Measurements from ENCODE around the gene RGL2.
"Not testable (repeated sequence)": the region's sequence is repeated elsewhere in the genome, so short reads cannot be mapped to it uniquely, and the experiment has no call there.

The RGL2 gene, protein sequence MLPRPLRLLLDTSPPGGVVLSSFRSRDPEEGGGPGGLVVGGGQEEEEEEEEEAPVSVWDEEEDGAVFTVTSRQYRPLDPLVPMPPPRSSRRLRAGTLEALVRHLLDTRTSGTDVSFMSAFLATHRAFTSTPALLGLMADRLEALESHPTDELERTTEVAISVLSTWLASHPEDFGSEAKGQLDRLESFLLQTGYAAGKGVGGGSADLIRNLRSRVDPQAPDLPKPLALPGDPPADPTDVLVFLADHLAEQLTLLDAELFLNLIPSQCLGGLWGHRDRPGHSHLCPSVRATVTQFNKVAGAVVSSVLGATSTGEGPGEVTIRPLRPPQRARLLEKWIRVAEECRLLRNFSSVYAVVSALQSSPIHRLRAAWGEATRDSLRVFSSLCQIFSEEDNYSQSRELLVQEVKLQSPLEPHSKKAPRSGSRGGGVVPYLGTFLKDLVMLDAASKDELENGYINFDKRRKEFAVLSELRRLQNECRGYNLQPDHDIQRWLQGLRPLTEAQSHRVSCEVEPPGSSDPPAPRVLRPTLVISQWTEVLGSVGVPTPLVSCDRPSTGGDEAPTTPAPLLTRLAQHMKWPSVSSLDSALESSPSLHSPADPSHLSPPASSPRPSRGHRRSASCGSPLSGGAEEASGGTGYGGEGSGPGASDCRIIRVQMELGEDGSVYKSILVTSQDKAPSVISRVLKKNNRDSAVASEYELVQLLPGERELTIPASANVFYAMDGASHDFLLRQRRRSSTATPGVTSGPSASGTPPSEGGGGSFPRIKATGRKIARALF

DNA sequence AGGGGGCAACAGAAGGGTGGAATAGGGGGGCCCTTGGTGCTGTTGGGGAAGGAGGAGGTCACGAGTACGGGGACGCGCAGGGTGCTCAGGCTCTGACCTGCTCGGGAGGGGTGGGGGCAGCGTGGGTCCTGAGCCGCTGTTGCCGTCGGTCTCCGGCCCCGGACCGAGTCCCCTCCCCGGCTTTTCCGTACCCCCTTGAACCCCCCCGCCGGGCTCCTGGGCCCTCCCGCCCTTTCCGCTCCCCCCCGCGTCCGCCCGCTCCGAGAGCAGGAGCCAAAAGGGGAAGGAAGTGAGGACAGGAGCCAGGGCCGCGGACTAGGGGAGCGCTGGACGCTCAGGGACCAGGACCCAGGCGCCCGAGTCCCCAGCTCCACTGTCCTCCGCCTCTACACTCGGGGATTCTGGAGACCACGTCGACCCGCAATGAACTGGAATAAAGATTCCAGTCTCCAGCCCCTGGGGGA, at the start of gene RGL2:
Gene RGL2, minus strand, starts transcription at position 170 of the 464 bp plus-strand sequence. CDS start 332 bp downstream, outside the sequence.
- DNase-seq (ENCODE audit: low read depth in 3 of 3), result peak in 1 of 3 donors; percentile 47

DNA sequence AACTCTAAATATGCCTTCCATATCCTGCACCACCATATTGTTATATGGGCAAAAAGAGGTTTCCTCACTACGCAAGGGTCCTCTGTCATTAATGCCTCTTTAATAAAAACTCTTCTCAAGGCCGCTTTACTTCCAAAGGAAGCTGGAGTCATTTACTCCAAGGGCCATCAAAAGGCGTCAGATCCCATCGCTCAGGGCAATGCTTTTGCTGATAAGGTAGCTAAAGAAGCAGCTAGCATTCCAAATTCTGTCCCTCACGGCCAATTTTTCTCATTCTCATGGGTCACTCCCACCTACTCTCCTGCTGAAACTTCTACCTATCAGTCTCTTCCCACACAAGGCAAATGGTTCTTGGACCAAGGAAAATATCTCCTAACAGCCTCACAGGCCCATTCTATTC, 49.1 kb upstream of the RGL2 start:
- no peak for DNase-seq (ENCODE audit: low read depth in 3 of 3)

DNA sequence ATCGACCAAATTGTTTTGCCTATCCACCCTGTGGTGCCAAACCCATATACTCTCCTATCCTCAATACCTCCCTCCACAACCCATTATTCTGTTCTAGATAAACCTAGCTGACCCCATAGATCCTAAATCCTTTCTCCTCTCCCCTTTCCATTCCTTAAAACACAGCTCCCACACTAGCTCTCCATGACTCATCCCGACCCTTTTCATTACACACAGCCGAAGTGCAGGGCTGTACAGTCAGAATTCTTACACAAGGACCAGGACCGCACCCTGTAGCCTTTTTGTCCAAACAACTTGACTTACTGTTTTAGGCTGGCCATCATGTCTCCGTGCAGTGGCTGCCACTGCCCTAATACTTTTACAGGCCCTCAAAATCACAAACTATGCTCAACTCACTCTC, 48.2 kb upstream of the RGL2 start:
- DNase-seq (ENCODE audit: low read depth in 3 of 3), result not testable (repeated sequence)

DNA sequence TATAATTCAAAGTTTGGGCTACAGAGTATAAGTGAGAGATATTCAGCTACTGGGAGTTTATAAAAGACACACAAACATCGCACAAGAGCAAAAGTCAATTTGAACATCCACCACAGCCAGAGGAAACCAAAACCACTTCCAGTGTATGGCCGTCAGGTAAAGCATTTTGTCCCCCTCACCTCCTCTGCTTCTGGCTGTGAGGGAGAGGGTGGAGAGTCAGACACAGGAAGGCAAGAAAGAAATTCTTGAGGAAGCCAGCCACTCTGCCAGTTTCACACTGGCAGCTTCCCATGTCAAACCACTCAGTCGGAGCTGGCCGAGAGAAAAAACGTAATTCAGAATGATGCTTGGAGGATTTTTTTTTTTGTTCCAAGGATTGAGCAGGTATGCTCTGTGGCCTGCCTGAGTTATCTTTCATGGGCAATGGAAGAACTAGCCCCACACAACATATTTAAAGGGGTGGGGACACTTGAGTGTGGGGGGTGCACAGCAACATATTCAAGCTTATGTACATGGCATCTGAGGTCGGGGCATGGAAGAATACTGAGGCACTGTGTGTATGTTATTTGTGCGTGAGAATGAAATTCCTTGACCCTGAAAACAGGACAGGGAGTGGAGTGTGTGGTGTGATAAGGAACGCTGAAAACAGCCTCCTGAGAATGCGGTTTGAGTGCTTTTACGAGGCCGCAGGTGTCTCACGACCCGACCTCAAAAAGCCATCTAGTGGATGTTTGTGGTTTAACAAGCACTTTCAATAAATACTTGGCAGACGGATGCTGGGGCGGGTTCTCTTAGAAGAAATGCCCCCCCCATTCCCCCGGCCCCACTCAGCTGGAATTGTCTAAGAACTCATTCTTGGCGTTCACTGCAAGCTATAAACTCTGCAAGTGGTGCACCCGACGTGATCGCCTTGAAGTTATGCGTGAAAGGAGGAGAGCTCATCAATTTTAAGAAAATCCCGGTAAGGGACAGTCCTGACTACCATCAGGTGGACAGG, 46.3 kb upstream of the RGL2 start:
- peak; percentile 31 to 41 (median 32) for DNase-seq (ENCODE audit: low read depth in 3 of 3)

DNA sequence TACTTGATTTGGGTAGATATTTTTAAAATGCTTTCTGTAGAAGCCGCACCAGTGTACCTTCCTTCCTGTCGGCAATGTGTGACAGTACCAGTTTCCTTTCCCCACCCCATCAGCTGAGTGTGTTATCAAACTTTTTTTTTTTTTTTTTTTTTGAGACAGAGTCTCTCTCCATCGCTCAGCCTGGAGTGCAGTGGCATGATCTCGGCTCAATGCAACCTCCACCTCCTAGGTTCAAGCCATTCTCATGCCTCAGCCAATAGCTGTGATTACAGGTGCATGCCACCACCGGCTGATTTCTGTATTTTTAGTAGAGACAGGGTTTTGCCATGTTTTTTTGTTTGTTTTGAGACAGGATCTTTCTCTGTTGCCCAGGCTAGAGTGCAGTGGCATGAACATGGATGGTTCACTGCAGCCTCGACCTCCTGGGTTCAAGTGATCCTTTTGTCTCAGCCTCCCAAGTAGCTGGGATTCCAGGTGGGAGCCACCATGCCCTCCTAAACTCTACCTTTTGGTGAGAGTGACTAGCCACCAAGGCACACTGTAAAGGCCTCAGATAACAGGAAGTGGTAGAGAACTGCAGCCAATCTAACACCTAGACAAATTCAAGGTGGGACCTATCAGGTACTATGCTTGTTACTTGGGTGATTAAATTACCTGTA, 45.3 kb upstream of the RGL2 start:
- DNase-seq (ENCODE audit: low read depth in 3 of 3), result peak in 1 of 3 donors; percentile 22

DNA sequence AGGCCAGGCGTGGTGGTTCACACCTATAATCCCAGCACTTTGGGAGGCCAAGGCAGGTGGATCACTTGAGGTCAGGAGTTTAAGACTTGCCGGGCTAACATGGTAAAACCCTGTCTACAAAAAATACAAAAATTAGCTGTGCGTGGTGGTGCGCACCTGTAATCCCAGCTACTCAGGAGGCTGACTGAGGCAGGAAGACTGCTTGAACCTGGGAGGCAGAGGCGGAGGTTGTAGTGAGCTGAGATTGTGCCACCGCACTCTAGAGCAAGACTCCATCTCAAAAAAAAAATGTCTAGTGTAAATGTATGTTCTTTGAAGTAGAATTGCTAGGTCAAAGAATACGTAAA, 44.8 kb upstream of the RGL2 start:
- not testable (repeated sequence) for DNase-seq (ENCODE audit: low read depth in 3 of 3)

DNA sequence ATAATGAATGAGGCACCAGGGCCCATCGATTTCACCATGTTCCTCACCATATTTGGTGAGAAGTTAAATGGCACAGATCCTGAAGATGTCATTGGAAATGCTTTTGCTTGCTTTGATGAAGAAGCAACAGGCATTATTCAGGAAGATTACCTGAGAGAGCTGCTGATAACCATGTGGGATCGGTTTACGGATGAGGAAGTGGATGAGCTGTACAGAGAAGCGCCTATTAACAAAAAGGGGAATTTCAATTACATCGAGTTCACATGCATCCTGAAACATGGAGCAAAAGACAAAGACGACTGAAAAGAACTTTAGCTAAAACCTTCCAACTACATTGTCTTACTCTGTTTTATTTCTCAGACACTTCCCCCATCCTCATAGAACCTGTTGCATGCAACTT, 40.5 kb upstream of the RGL2 start:
- no peak for DNase-seq (ENCODE audit: low read depth in 3 of 3)

DNA sequence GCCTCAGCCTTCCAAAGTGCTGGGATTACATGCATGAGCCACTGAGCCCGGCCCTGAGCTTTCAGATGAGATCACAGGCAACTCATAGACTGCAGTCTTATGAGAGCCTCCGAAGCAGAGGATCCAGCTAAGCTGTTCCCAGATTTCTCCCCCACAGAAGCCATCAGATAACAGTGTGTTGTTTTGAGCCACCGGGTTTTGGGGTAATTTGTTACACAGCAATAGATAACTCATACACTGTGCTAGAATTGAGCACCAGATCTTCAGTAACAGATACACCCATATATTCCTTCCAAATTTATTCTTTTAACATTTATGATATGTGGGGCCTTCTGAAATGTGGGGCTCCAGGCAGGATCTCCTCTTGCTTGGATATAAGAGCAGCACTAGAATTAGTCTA, 37.8 kb upstream of the RGL2 start:
- DNase-seq (ENCODE audit: low read depth in 3 of 3), result no peak

DNA sequence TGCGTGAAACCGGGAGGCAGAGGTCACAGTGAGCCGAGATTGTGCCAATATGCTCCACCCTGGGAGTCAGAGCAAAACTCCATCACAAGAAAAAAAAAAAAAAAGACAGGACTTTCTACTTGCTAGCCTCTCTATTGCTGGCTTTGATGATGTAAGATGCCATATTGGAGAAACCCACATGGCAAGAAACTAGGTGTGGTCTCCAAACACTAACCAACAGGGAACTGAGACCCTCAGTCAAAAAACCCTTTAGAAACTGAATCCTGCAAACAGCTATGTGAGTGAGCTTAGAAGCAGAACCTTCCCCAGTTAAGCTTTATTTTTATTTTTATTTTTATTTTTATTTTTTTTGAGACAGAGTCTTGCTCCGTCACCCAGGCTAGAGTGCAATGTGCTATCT, 37.2 kb upstream of the RGL2 start:
- DNase-seq (ENCODE audit: low read depth in 3 of 3), result no peak

DNA sequence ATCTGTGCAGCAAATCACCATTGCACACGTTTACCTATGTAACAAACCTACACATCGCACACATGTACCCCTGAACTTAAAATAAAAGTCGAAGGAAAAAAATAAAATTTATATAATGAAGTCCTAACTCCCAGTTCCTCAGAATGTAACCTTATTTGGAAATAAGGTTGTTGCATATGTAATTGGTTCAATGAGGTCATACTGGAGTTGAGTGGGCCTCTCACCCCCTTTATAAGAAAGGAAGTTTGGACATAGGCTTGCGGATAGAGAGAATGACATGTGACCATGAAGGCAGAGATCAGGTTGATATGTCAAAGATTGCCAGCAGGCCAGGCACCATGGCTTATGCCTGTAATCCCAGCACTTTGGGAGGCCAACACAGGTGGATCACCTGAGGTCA, 34.9 kb upstream of the RGL2 start:
- DNase-seq (ENCODE audit: low read depth in 3 of 3), result no peak

DNA sequence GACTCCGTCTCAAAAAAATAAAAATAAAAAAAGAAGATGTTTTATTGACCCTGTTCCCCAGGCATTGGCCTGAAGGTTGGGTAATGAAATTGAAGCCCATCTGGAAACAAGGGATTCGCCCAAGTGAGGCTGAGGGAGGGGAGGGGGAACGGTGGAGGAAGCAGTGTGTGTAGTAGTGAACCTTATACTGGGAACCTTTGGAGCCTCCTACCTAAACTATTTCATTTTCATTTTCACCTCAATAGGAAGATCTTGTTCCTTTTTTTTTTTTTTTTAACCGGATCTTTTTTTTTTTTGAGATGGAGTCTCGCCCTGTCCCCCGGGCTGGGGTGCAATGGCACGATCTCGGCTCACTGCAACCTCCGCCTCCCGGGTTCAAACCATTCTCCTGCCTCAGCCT, 32.0 kb upstream of the RGL2 start:
- DNase-seq (ENCODE audit: low read depth in 3 of 3), result no peak

DNA sequence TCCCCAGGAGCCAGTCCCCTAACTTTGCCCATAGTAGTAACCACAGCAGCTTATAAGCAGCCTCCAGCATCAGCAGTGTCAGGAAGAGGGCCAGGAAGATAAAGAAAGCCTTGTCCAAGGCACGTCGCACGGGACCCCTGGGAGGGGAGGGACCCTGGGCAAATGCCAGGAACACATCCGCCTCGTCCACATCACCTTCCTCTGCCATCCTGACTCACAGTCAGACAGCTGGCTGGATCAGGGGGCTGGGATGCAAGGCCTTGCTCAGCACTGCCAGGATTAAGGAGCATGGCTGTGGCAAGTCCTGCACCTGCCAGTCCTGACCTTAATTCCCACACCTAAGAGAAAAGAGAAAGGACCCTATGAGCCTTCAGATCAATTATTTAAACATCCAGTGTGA, 30.3 kb upstream of the RGL2 start:
- DNase-seq (ENCODE audit: low read depth in 3 of 3), result no peak

DNA sequence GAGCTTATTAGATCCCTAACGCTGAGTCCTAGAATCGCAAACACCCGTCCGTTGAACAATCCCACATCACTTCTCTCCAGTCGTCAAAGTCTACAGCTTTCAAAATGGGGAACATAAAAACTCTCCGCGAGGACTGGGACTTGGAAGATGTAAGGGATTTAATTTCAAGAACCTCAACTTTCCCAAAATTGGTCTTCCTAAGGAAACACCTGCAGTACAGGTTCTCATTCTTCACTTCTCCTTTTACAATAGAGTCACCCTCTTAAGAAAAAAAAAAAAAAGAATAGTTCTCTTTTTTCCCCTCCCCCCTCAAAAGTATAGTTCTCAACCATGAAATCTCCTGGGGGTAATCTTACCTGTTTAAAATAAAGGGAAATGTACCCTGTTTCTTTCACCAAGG, 25.4 kb upstream of the RGL2 start:
- DNase-seq (ENCODE audit: low read depth in 3 of 3), result no peak

DNA sequence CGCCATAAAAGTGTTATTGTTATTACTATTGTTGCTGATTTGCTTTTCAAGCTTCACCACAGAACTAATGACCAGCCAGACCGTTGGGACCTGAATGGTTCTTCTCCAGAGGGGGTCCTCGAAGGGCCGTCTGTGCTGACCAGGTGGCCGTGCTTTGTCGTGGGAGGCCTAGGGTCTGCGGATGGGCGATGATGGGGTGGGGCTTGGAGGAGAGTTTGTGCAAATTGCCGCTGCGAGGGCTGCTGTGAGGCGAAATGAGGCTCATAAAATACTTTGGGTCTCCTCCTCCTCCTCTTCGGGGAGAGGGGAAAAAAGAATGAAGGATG, 24.8 kb upstream of the RGL2 start:
- DNase-seq (ENCODE audit: low read depth in 3 of 3), result no peak

DNA sequence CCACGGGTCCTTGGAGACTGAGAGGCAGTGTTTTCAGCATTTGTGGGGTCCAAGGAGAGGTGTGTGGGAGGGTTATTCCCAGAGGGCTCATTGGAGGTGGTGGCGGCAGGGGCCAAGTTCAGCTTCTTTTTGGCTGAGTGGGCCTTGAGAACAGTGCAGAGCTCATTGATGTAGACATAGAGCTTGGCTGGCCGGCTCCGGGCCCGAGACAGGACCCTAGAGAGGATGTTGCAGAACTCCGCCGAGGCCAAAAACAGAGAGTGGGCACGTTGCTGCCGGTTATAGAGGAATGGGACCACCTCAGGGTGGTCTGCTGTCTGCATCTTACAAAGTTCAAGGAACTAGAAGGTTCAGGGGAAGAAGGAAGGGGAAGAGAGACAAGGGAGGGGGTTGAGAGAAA, 22.5 kb upstream of the RGL2 start:
- DNase-seq (ENCODE audit: low read depth in 3 of 3), result no peak

DNA sequence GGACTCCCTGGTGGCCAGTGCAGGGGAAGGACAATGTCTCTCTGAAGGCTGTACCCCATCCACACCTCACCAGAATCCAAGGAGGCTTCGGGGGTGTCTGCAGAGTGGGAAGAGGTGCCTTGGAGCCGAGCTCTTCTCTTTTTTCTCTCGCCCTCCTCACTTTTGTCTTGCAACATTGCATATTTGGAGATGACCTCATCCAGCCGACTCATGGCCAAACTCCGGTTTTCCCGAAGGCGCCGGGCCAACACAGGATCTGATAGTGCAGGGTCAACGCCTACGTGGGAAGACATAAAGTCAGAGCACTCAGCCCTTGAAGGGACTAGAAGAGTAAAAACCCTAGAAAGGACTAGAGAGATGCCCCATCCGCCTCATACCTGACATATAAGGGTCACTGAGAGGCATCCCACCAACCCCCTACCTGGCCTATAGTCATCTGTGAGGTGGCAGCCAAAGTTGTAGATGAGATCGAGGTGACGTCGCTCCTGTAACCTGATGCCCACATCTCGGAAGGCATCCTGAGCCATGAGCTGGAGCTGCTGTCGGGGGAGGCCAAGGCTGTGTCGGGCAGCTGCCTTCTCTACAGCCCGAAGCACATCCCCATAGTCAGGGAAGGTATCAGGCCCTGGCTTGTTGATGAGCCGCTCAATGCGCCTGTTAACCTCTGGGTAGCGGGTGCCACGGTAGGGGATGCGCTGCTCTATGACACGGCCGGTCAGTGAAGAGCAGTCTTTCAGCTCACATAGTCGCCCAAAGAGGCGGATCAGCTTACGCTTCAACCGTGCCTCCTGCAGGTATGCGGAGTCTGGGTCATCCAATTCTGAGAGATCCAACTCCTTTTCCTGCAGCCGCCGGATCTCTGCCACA, 21.8 kb upstream of the RGL2 start:
- DNase-seq (ENCODE audit: low read depth in 3 of 3), result no peak

DNA sequence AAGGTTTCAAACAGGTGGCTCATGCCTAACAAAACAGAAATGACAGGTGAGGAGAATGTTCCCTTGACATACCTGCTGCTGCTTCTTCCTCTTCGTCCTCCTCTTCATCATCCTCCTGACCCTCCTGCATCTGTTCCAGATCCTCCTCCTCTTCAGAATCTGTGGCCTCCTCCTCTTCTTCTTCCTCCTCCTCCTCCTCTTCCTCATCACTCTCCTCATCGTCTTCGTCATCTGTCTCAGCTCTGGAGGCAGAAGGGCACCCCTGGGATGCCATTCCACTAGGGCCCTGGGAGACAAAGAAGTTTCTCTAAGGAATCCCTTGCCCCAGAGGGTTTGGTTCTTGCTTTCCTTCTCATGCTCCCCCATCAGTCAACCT, 21.2 kb upstream of the RGL2 start:
- no peak for DNase-seq (ENCODE audit: low read depth in 3 of 3)

DNA sequence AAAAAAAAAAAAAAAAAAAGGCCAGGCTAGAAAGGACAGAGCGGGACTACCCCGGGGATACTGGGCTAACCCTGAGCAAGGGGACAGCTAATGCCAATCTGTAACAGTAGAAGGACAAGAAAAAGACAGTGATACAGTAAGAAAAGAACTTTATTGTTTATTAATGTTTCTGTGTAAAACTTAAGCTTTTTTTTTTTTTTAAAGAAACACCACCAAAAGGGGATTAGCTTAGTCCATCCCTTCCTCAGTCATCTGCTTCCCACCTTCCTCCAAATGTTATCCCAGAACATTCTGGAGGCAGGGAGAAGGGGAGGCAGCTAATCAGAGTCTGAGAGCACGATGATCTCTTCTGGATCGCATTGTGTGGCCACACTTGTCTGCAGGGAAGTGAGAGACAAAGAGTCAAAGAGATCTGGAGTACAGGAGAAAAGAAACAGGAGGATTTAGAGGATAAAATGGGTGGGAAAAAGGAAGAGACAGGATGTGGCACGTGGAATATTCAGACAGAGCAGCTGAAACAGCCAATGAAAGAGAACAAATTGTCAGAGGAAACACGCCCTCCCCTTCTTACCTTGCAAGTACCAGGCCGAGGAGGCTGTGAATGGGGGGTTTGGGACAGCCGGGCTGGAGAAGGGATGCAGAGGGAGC, 19.8 kb upstream of the RGL2 start:
- DNase-seq (ENCODE audit: low read depth in 3 of 3), result no peak

DNA sequence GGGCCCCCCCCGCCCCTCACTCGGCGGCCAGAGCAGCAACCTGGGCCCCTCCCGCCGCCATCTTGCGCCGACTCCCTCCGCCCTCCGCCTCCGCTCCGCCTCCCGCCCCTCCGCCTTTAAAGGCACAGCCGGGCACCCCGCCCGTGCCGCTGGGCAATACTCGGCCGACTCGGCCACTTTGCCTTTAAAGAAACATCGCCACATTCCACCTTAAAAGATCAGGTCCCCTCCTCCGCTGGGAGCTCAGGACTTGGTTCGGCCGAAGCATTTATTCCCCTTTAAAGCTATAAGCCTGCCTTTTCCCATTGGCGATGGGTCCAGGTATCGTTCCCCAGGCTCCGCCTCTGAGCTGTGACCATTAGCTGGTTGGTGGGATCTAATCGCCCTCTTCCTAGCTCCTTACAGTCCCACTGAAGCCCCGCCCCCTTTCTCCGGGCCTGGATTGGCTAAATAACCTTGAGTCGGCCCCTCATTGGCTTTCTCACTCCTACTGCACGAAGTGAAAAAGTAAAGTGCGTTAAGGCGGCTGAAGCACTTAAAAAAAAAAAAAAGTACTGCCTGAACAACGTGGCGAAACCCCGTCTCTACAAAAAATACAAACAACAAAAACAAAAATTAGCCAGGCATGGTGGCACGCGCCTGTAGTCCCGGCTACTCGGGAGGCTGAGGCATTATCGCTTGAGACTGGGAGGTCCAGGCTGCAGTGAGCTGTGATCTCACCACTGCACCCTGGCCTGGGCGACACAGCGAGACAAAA, 19.1 kb upstream of the RGL2 start, which contains the start of gene ZBTB22:
Gene ZBTB22, minus strand, starts transcription at position 76 of the 757 bp plus-strand sequence. CDS start 828 bp downstream, outside the sequence.
- peak; percentile 91 to 98 (median 91) for DNase-seq (ENCODE audit: low read depth in 3 of 3)

All from stimulated activated CD4-positive, alpha-beta T cell treated with anti-CD3 and anti-CD28 coated beads, TNF-alpha, amount 100 ng/mL, for 48 hours (primary cell).